ENCODE results near the gene UTP11.
A peak's percentile ranks its signal among the peaks of the same experiment; 100 is the strongest.

UTP11 gene

DNA sequence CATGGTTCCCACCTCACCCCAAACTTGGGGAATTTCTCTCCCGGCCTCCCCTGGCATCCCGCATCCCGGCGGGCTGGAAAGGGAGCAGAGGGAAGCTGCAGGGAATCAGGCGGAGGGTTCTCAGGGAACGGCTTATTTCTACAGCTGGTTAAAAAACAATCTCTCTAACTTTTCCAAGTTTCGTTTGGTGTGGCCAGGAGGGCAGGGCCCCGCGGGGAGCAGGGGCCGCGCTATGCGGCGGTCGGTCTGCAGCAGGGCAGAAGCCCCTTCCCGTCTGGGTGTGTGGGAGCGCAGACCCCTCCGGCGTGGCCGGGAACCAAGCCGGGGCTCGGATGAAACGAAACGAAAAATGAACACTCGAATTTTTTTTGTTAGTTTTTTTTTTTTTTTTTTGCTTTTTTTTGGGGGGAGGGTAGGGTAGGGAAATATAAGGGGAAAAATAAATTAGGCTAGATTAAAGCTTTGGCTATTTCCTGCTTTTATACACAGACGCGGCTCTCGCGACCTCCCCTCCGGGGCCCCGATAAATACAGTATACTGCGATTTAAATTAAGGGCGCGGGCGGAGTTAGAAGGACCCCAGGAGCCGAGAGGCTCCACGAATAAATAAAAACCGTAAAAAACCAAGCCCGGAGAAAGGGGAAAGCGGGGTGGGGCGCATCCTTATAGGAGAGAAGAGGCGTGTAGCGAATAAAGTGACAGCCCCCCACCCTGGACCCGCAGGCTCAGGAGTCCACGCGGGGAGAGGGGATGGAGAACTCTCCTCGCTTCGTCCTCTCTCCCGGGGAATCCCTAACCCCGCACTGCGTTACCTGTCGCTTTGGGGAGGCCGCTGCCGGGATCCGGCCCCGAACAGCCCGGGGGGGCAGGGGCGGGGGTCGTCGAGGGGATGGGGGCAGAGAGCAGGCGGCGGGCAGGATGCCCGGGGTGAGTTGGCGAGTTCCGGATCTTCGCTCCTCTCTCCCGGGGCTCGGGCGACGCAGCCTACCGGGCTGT is 32.0 kb downstream of the UTP11 start:
- Histone ChIP-seq H3K27me3 (ENCODE audit: control insufficient read depth in 1 of 2, insufficient read depth in 2 of 2, low read length in 2 of 2) (peaks cover 51 to 61% of the 10 kb centered on the region in 2 donors), H3K9ac (ENCODE audit: low read length) (no peak overlapping the region), H3K4me3 (ENCODE audit: low read depth in 1 of 2, low read length in 2 of 2) (peak overlapping the region in 1 of 2 donors; percentile 18)

DNA sequence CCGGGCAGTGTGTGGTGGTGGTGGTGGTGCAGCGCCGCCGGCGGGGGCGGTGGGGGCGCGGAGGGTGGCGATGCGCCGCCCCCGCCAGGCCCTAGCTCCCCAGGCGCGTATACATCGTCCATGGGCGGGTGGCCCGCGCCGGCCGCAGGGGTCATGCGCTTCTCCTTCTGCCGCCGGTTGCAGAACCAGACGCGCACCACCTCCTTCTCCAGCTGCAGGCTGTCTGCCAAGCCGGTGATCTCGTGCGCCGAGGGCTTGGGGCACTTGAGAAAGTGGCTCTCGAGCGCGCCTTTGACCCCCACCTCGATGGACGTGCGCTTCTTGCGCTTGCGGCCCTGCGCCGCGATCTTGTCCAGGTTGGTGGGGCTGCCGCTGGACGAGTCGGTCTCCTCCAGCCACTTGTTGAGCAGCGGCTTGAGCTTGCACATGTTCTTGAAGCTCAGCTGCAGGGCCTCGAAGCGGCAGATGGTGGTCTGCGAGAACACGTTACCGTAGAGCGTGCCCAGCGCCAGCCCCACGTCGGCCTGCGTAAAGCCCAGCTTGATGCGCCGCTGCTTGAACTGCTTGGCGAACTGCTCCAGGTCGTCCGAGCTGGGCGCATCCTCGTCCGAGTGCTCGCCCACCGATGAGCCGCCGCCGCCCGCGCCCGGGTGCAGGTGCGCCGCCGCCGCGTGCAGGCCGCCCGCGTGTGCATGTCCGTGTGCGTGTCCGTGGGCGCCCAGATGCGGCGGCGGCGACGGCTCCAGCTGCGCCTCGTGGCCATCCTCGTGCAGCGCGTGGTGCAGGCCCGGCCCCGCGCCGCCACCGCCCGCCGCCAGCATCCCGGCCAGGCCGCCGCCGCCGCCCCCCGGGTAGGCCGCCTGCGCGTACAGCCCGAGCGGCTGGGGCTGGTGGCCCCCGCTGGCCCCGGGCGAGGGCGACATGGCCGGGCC is 33.1 kb downstream of the UTP11 start:
- peaks cover 48 to 55% of the 10 kb centered on the region in 2 donors for H3K27me3 ChIP-seq (ENCODE audit: control insufficient read depth in 1 of 2, insufficient read depth in 2 of 2, low read length in 2 of 2)
- no peak overlapping the region for H3K4me3 ChIP-seq (ENCODE audit: low read depth in 1 of 2, low read length in 2 of 2)
- peaks cover 17% of the 10 kb centered on the region for H3K4me1 ChIP-seq (ENCODE audit: insufficient read depth, low read length)
- H3K36me3 ChIP-seq (ENCODE audit: insufficient read depth, low read length), result no peaks in the 10 kb centered on the region
- H3K9ac ChIP-seq (ENCODE audit: low read length), result no peak overlapping the region
- H3K9me3 ChIP-seq (ENCODE audit: low read length), result peaks cover 6% of the 10 kb centered on the region
- H3K27ac ChIP-seq (ENCODE audit: low read depth, low read length), result no peak overlapping the region

More for the DNA sequence above, 32.0 kb downstream of the UTP11 start:
- no peak overlapping the region for H3K27ac ChIP-seq (ENCODE audit: low read depth, low read length)
- H3K9me3 ChIP-seq (ENCODE audit: low read length), result peaks cover 6% of the 10 kb centered on the region
- H3K36me3 ChIP-seq (ENCODE audit: insufficient read depth, low read length), result no peaks in the 10 kb centered on the region
- H3K4me1 ChIP-seq (ENCODE audit: insufficient read depth, low read length), result peaks cover 17% of the 10 kb centered on the region

DNA sequence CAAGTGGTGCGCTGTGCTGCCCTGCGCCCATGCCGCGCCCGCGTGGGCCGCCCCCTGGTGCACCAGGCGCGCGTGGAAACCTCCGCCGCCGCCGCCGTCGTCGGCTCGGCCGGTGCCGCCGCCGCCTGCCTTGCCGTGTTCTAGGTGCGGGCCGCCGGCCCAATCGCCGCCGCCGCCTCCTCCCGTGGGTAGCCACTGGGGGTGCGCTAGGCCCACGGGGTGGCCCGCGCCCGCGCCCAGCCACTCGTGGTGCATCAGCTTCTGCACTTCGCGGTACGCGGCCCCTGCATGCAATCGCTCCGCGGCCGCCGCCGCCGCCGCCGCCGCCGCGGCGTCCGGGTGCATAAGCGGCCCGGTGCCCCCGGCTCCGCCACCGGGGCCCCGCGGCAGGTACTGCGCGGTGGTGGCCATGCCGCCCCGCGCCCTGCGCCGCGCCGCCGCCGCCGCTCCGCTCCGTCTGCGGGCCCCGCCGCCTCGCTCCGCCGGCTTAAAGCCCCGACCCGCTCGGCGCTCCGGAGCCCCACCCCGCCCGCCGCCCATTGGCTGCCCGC is 33.9 kb downstream of the UTP11 start, which contains the start of gene POU3F1:
Gene POU3F1 (minus strand): TSS at position 461 of the 551 bp plus-strand sequence. CDS start 50 bp downstream, at position 411.
- Histone ChIP-seq H3K4me1 (ENCODE audit: insufficient read depth, low read length) (peaks cover 17% of the 10 kb centered on the region), H3K27me3 (ENCODE audit: control insufficient read depth in 1 of 2, insufficient read depth in 2 of 2, low read length in 2 of 2) (peaks cover 40 to 48% of the 10 kb centered on the region in 2 donors), H3K4me3 (ENCODE audit: low read depth in 1 of 2, low read length in 2 of 2) (peak within 1 kb of the TSS; percentile 47 to 50), H3K9me3 (ENCODE audit: low read length) (peaks cover 6% of the 10 kb centered on the region), H3K9ac (ENCODE audit: low read length) (no peak within 1 kb of the TSS), H3K27ac (ENCODE audit: low read depth, low read length) (peak within 1 kb of the TSS; percentile 50), H3K36me3 (ENCODE audit: insufficient read depth, low read length) (no peaks in the 10 kb centered on the region)

DNA sequence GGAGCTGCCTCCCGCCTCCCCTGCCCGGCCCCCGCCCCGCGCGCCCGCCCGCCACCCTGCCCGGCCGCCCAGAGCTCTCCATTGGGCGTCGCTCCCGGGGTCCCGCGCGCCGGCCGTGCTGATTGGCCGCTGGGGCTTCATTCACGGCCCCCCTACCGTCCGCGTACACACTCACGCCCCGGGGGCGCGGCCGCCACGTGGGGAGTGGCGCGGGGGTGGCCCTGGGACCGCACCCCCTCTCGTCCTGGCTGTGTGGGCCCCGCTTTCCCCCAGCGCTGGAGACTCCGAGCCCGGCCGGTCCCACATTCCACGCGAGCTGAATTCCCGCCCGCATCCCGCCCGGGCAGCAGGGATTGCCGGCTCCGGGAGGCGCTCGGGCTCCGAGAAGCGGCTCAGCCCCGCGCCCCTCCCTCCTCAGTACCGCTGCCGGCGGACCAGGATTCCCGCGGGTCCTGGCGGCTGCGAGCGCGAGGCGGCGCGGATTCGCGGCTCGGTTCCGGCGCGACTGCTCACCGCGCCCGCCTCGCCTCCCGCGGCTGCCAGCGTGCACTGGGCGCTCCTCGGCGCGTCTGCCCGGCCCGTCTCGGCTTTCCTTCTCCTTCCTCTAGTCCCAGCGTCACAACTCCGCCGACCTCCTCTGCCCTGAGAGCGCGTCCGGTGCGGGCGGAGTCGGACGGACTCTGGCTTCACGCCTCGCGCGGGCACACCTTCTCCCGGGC is 34.5 kb downstream of the UTP11 start:
- Histone ChIP-seq H3K36me3 (ENCODE audit: insufficient read depth, low read length) (no peaks in the 10 kb centered on the region), H3K27me3 (ENCODE audit: control insufficient read depth in 1 of 2, insufficient read depth in 2 of 2, low read length in 2 of 2) (peaks cover 34 to 41% of the 10 kb centered on the region in 2 donors), H3K27ac (ENCODE audit: low read depth, low read length) (peak overlapping the region; percentile 50), H3K4me1 (ENCODE audit: insufficient read depth, low read length) (peaks cover 17% of the 10 kb centered on the region), H3K9me3 (ENCODE audit: low read length) (peaks cover 6% of the 10 kb centered on the region), H3K9ac (ENCODE audit: low read length) (no peak overlapping the region), H3K4me3 (ENCODE audit: low read depth in 1 of 2, low read length in 2 of 2) (peak overlapping the region; percentile 47 to 50)

DNA sequence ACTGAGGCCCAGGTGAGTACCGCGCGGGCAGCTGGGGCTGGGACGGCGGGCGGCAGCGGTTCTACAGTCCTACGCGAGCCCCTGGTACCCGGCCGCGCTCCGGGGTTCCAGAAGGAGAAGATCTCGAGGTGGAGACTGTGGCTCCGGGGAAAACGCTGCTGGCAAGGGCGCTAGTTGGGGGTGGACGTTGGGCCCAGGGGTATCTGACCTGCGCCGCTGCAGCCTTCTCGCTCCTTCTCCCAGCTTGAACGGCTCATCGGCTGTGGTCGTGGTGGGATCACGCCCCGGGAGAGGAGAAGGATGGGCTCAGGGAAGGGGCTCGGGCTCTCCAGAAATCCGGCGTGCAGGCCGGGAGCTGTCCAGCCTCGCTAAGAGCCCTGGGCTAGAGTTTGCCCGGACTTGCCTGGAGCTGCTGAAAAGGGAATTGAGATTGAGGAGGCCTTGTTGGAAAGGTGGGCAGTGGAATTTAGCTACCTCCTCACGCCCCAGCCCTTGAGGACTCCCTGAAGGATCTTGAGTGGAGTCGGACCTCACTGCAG is 35.1 kb downstream of the UTP11 start:
- H3K9me3 ChIP-seq (ENCODE audit: low read length), result peaks cover 6% of the 10 kb centered on the region
- peak overlapping the region; percentile 50 for H3K27ac ChIP-seq (ENCODE audit: low read depth, low read length)
- H3K4me3 ChIP-seq (ENCODE audit: low read depth in 1 of 2, low read length in 2 of 2), result peak overlapping the region; percentile 47 to 50
- H3K27me3 ChIP-seq (ENCODE audit: control insufficient read depth in 1 of 2, insufficient read depth in 2 of 2, low read length in 2 of 2), result peaks cover 28 to 35% of the 10 kb centered on the region in 2 donors
- H3K4me1 ChIP-seq (ENCODE audit: insufficient read depth, low read length), result peaks cover 17% of the 10 kb centered on the region
- H3K36me3 ChIP-seq (ENCODE audit: insufficient read depth, low read length), result no peaks in the 10 kb centered on the region
- no peak overlapping the region for H3K9ac ChIP-seq (ENCODE audit: low read length)

DNA sequence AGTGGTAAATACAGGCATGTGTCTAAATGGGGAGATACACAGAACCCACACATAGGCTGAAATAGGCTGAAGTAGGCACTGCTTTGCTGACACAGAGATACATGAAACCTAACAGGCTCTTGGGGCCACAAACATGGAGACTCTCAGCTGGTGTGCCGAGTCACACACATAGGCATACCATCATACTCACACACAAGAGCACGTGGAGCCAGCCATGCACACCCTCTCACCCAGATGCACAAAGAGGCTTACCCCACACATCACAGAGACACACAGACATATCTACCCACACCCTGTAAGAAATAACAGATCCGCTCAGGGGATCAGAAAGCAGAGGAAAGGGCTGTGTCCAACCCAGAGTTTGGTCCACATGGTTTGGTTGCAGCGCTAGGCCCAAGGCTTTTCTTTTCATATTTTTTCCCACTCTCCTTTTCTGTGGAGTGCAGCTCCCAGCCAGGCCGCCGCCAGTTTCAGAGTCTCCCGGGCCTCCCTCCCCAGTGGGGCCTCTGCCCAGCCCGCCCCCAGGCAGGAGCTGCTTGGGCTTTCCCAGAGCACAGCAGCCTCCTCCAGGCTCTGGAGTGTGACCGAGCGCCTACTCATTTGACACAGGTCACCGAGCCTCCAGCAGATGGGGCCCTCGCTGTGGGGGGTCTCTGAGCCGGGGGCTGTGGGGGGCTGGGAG is 38.0 kb downstream of the UTP11 start:
- no peak overlapping the region for H3K4me3 ChIP-seq (ENCODE audit: low read depth in 1 of 2, low read length in 2 of 2)
- no peak overlapping the region for H3K9ac ChIP-seq (ENCODE audit: low read length)
- H3K4me1 ChIP-seq (ENCODE audit: insufficient read depth, low read length), result peaks cover 7% of the 10 kb centered on the region
- H3K27me3 ChIP-seq (ENCODE audit: control insufficient read depth in 1 of 2, insufficient read depth in 2 of 2, low read length in 2 of 2), result peaks cover 8 to 11% of the 10 kb centered on the region in 2 donors
- H3K9me3 ChIP-seq (ENCODE audit: low read length), result no peaks in the 10 kb centered on the region
- no peaks in the 10 kb centered on the region for H3K36me3 ChIP-seq (ENCODE audit: insufficient read depth, low read length)
- H3K27ac ChIP-seq (ENCODE audit: low read depth, low read length), result no peak overlapping the region

DNA sequence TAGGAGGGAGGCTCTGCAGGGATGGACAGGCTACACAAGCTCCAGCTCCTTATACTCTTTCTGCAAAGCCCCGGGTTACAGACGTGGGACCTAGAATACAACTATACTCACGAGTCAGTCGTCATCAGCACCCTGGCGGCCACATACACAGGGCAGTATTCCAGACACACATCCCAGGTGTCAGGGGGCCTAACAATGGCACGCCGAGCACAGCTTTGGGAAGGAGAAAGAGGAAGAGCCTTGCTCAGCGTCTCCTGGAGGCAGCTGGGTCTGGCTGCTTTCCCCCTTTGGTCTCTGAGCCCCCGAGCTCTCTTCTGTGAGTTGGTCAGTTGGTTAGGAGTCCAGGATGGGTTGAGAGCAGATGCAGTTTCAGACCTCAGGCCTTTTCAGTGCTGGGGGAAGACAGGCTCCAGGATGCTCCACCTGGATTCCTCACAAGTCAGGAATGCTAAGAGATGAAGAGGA is 38.6 kb downstream of the UTP11 start:
- H3K27me3 ChIP-seq (ENCODE audit: control insufficient read depth in 1 of 2, insufficient read depth in 2 of 2, low read length in 2 of 2), result peaks cover 4 to 11% of the 10 kb centered on the region in 2 donors
- no peaks in the 10 kb centered on the region for H3K36me3 ChIP-seq (ENCODE audit: insufficient read depth, low read length)
- H3K9ac ChIP-seq (ENCODE audit: low read length), result no peak overlapping the region
- peaks cover 7% of the 10 kb centered on the region for H3K4me1 ChIP-seq (ENCODE audit: insufficient read depth, low read length)
- H3K4me3 ChIP-seq (ENCODE audit: low read depth in 1 of 2, low read length in 2 of 2), result no peak overlapping the region
- H3K9me3 ChIP-seq (ENCODE audit: low read length), result no peaks in the 10 kb centered on the region
- H3K27ac ChIP-seq (ENCODE audit: low read depth, low read length), result no peak overlapping the region

DNA sequence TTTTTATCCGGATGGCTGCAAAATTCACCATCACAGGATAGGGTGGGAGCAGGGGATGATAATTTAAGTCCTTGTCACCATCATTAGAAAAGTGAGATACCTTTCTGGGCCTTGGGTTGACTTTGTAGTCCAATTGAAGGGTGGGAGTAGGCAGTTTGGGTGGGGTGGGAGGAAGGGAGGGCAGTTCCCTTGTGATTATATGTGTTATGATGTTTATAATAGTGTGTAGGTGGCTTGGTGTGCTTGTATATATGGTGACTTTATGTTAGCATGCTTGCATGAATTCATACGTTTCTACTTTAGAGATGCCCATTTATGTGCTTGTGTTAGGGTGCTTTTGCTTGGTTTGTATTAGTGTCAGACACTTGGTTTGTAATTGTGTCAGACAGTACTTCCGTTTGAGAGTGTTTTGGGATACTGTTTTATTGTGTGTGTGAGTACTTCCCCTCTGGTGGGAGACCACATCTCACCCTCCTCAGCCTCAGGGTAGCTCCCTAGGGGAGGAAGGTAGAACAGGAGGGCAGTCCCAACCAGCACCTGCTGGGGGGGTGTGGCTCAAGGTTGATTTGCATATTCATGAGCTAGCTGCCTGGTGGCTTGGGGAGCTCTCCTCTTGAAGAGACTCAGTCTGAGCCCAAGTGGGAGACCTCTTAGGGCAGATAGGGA is 40.3 kb downstream of the UTP11 start:
- Histone ChIP-seq H3K36me3 (ENCODE audit: insufficient read depth, low read length) (no peaks in the 10 kb centered on the region), H3K9ac (ENCODE audit: low read length) (no peak overlapping the region), H3K27me3 (ENCODE audit: control insufficient read depth in 1 of 2, insufficient read depth in 2 of 2, low read length in 2 of 2) (peaks cover 4 to 11% of the 10 kb centered on the region in 2 donors), H3K4me1 (ENCODE audit: insufficient read depth, low read length) (peaks cover 3% of the 10 kb centered on the region), H3K27ac (ENCODE audit: low read depth, low read length) (no peak overlapping the region), H3K4me3 (ENCODE audit: low read depth in 1 of 2, low read length in 2 of 2) (no peak overlapping the region), H3K9me3 (ENCODE audit: low read length) (no peaks in the 10 kb centered on the region)

DNA sequence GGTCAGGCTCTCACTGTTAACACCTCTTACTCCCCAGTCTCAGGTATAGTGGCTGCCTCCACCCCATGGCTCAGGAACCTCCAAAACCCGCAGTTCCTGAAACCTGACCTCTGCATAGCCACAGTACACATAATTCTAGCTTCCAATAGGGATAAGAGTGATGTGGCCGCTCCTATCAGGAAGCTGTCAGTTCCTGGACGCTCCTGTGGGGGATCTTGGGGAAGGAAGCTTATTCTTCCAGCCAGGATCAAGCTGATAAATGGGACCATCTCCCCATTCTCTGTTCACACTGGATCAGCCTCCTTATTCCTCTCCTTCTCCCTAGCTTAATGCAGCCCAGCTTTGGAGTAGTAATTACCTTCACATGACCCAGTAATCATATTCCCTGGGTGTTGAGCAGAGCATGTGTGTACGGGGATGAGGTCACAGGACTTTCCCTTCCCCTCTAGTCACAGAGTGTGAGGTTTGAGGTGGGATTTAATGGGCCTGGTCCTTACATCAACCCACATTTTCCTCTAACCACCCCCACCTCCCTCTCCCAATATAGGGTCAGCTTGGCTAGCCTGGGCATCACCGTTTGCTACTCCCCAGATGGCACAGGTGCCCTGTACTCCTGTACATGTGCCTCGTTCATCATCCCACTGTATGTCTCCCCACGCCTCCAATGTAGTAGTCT is 41.0 kb downstream of the UTP11 start:
- Histone ChIP-seq H3K4me1 (ENCODE audit: insufficient read depth, low read length) (no peaks in the 10 kb centered on the region), H3K27ac (ENCODE audit: low read depth, low read length) (no peak overlapping the region), H3K4me3 (ENCODE audit: low read depth in 1 of 2, low read length in 2 of 2) (no peak overlapping the region), H3K27me3 (ENCODE audit: control insufficient read depth in 1 of 2, insufficient read depth in 2 of 2, low read length in 2 of 2) (peaks cover 4 to 5% of the 10 kb centered on the region in 2 donors), H3K9ac (ENCODE audit: low read length) (no peak overlapping the region), H3K9me3 (ENCODE audit: low read length) (no peaks in the 10 kb centered on the region), H3K36me3 (ENCODE audit: insufficient read depth, low read length) (no peaks in the 10 kb centered on the region)
